Measurements from ENCODE around the gene MAP3K15.

DNA sequence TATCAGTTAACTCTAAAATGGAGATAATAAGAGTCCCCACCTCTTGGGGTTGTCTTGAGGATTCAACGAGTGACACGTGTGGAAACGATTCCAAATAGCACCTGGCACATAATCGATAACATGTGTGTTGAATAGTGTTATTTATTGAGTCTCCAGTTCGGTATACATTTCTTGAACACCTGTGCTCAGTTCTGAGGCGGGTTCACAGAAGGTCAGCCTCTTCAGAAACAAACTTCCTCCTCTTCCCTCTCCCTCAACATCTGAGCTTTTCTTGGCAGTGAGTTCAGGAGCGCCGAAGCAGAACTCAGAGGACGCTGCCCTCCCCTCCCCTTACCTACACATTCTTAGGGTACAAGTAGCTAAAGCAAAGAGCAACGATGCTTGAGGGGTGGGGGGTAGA, 170.6 kb downstream of the MAP3K15 start:
- TF ChIP-seq, protein P1, sequence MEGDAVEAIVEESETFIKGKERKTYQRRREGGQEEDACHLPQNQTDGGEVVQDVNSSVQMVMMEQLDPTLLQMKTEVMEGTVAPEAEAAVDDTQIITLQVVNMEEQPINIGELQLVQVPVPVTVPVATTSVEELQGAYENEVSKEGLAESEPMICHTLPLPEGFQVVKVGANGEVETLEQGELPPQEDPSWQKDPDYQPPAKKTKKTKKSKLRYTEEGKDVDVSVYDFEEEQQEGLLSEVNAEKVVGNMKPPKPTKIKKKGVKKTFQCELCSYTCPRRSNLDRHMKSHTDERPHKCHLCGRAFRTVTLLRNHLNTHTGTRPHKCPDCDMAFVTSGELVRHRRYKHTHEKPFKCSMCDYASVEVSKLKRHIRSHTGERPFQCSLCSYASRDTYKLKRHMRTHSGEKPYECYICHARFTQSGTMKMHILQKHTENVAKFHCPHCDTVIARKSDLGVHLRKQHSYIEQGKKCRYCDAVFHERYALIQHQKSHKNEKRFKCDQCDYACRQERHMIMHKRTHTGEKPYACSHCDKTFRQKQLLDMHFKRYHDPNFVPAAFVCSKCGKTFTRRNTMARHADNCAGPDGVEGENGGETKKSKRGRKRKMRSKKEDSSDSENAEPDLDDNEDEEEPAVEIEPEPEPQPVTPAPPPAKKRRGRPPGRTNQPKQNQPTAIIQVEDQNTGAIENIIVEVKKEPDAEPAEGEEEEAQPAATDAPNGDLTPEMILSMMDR (IDR thresholded peaks at IDR 0.05) = no peak
- TF ChIP-seq POLR2A (IDR thresholded peaks at IDR 0.05) = no peak
